IMR-90 (cell line): ENCODE results near the gene ARHGEF3. TPM values are rescaled to one million over a fixed set of nuclear protein-coding genes. Genes with fewer than 3 reads are reported as not detected.

Experiments used
- ATAC-seq: fragments of 200-7000 bp; cut with Tn5 transposase; 2 replicates; pipeline ENCODE4 v1.9.1; 2020; ENCODE audit warnings: low read depth, mild to moderate bottlenecking, moderate library complexity
- BruUV-seq: library from RNA; stranded (reverse); fragments of 400-500 nt; replicated peaks from 2 replicates; lab custom pipeline; 2021; lab: Mats Ljungman, UMichigan
- CTCF ChIA-PET: fragments of 300-600 bp; formaldehyde crosslinking; extraction: SDS; loops from one replicate; lab custom pipeline; 2021; ENCODE audit warnings: antibody characterized with exemption; lab: Yijun Ruan, JAX
- POLR2A ChIA-PET: fragments of 300-600 bp; sonication (Branson Sonifier 250); formaldehyde crosslinking; loops from one replicate; lab custom pipeline; 2022; ENCODE audit warnings: antibody characterized with exemption; ENCODE audit not compliant: unreplicated experiment; lab: Charles Lee
- DNase-seq: peaks from one replicate; pipeline ENCODE4 v3.0.0; 2013
- H2AFZ ChIP-seq: replicated peaks from 2 replicates; pipeline ENCODE3; 2013; ENCODE audit warnings: low read length, mild to moderate bottlenecking; ENCODE audit not compliant: poor library complexity
- H2AK5ac ChIP-seq: 2 replicates; pipeline ENCODE4 v1.6.1; 2013; ENCODE audit warnings: low read depth, low read length, inconsistent platforms
- H2AK9ac ChIP-seq: replicated peaks from 2 replicates; pipeline ENCODE3; 2013; ENCODE audit warnings: mild to moderate bottlenecking, low read depth, low read length, moderate library complexity; ENCODE audit not compliant: poor library complexity
- H2BK120ac ChIP-seq: 2 replicates; pipeline ENCODE4 v1.6.1; 2013; ENCODE audit warnings: low read depth, low read length, inconsistent platforms
- H2BK15ac ChIP-seq: 3 replicates; pipeline ENCODE4 v1.6.1; 2013; ENCODE audit warnings: low read depth, low read length, inconsistent platforms
- H2BK20ac ChIP-seq: 2 replicates; pipeline ENCODE4 v1.6.1; 2013; ENCODE audit warnings: low read depth, mild to moderate bottlenecking, inconsistent platforms, low read length, moderate library complexity
- H2BK5ac ChIP-seq: 2 replicates; pipeline ENCODE4 v1.6.1; 2013; ENCODE audit warnings: mild to moderate bottlenecking, low read depth, low read length, inconsistent platforms; ENCODE audit not compliant: poor library complexity, severe bottlenecking
- H3K14ac ChIP-seq: replicated peaks from 2 replicates; pipeline ENCODE4 v1.6.1; 2013; ENCODE audit warnings: low read depth, low read length, inconsistent platforms
- H3K18ac ChIP-seq: 2 replicates; pipeline ENCODE4 v1.6.1; 2013; ENCODE audit warnings: low read depth, low read length, control low read depth
- H3K23ac ChIP-seq: 2 replicates; pipeline ENCODE4 v1.6.1; 2013; ENCODE audit warnings: low read depth, low read length, inconsistent platforms
- H3K27ac ChIP-seq: 2 replicates; pipeline ENCODE4 v1.5.1; 2013; ENCODE audit warnings: mild to moderate bottlenecking, control low read depth, low read length; ENCODE audit not compliant: insufficient read depth
- H3K27me3 ChIP-seq: 2 replicates; pipeline ENCODE4 v1.6.1; 2013; ENCODE audit warnings: low read length; ENCODE audit not compliant: control insufficient read depth, insufficient read depth
- H3K36me3 ChIP-seq: 2 replicates; pipeline ENCODE4 v1.6.1; 2013; ENCODE audit warnings: low read length, mixed read lengths; ENCODE audit not compliant: control insufficient read depth, insufficient read depth
- H3K4ac ChIP-seq: 2 replicates; pipeline ENCODE4 v1.6.1; 2013; ENCODE audit warnings: low read depth, low read length, inconsistent platforms
- H3K4me1 ChIP-seq: 2 replicates; pipeline ENCODE4 v1.6.1; 2013; ENCODE audit warnings: low read length, mixed read lengths; ENCODE audit not compliant: control insufficient read depth, insufficient read depth
- H3K4me2 ChIP-seq: 2 replicates; pipeline ENCODE4 v1.6.1; 2013; ENCODE audit warnings: low read depth, mild to moderate bottlenecking, control low read depth, low read length, moderate library complexity
- H3K4me3 ChIP-seq: 2 replicates; pipeline ENCODE4 v1.5.1; 2013; ENCODE audit warnings: low read depth, mild to moderate bottlenecking, control low read depth, low read length, moderate library complexity; ENCODE audit not compliant: insufficient read depth
- H3K56ac ChIP-seq: 2 replicates; pipeline ENCODE4 v1.6.1; 2013; ENCODE audit warnings: low read length, inconsistent platforms; ENCODE audit not compliant: insufficient read depth; ENCODE audit errors: extremely low read depth
- H3K79me1 ChIP-seq, 2 experiments: 2 replicates each; pipeline ENCODE4 v1.6.1; 2013; ENCODE audit warnings: low read length in 2 of 2, inconsistent platforms in 1 of 2, low read depth in 1 of 2
- H3K9ac ChIP-seq: 2 replicates; pipeline ENCODE4 v1.6.1; 2013; ENCODE audit warnings: low read depth, low read length, control low read depth
- H3K9me1 ChIP-seq: 2 replicates; pipeline ENCODE4 v1.6.1; 2013; ENCODE audit warnings: low read length, inconsistent platforms; ENCODE audit not compliant: insufficient read depth
- H3K9me3 ChIP-seq: 2 replicates; pipeline ENCODE4 v1.6.1; 2013; ENCODE audit warnings: low read length; ENCODE audit not compliant: control insufficient read depth, insufficient read depth
- H4K20me1 ChIP-seq: 2 replicates; pipeline ENCODE4 v1.6.1; 2013; ENCODE audit warnings: low read length, inconsistent platforms; ENCODE audit not compliant: insufficient read depth
- H4K5ac ChIP-seq: 2 replicates; pipeline ENCODE4 v1.6.1; 2013; ENCODE audit warnings: mild to moderate bottlenecking, low read depth, low read length, control low read depth
- H4K8ac ChIP-seq, 2 experiments: 2 replicates each; pipeline ENCODE4 v1.6.1; 2013; ENCODE audit warnings: low read depth in 2 of 2, low read length in 2 of 2, control low read depth in 1 of 2, inconsistent platforms in 1 of 2
- H4K91ac ChIP-seq: 2 replicates; pipeline ENCODE4 v1.6.1; 2013; ENCODE audit warnings: low read depth, low read length, inconsistent platforms; ENCODE audit not compliant: insufficient read depth
- CTCF ChIP-seq: conservative IDR thresholded peaks from 2 replicates; pipeline ENCODE4 v1.5.1; 2012; ENCODE audit warnings: mild to moderate bottlenecking, low read depth, low read length, improper control_type of control experiment
- NFE2L2 ChIP-seq: fragments of 150-350 bp; IDR thresholded peaks from 2 replicates; pipeline ENCODE4 v1.6.1; 2016; ENCODE audit warnings: low read depth, mild to moderate bottlenecking, low read length
- POLR2A ChIP-seq: IDR thresholded peaks from 2 replicates; pipeline ENCODE4 v1.6.1; 2012; ENCODE audit warnings: mild to moderate bottlenecking, low read depth, low read length
- RAD21 ChIP-seq: IDR thresholded peaks from 2 replicates; pipeline ENCODE4 v1.6.1; 2012; ENCODE audit warnings: low read length, improper control_type of control experiment
- RCOR1 ChIP-seq: IDR thresholded peaks from 2 replicates; pipeline ENCODE4 v1.6.1; 2012; ENCODE audit warnings: mild to moderate bottlenecking, low read length, improper control_type of control experiment; ENCODE audit not compliant: insufficient replicate concordance
- SMC3 ChIP-seq: fragments of 150-350 bp; IDR thresholded peaks from 2 replicates; pipeline ENCODE4 v1.6.1; 2016; ENCODE audit warnings: low read depth, mild to moderate bottlenecking, antibody characterized with exemption, low read length, moderate library complexity
- WGBS, 2 experiments: methylation state at CpG; one replicate each; pipeline versions ENCODE4 v1.1.5 to v1.1.7; 2013; ENCODE audit warnings: missing lambda C conversion rate in 2 of 2; ENCODE audit not compliant: insufficient read length in 1 of 2; ENCODE audit errors: extremely low coverage in 2 of 2; 5-methylcytosine and 5-hydroxymethylcytosine counted together
- dilution Hi-C: fragments of 300-500 bp; cut with HindIII; formaldehyde crosslinking; loops from one replicate; pipeline ENCODE4 v1.14.3; 2018; ENCODE audit warnings: low sequenced_read_pairs; ENCODE audit not compliant: unreplicated experiment
- in situ Hi-C: fragments of 300-500 bp; cut with MboI; formaldehyde crosslinking; loops from 3 replicates; pipeline ENCODE4 v1.14.3; 2019; ENCODE audit warnings: low sequenced_read_pairs, inconsistent platforms, mixed read lengths
- intact Hi-C: fragments of 100-400 bp; cut with micrococcal nuclease; formaldehyde crosslinking; loops from 2 replicates; pipeline ENCODE4 v1.10.0; 2022
- polyA plus RNA-seq, 3 experiments: library from polyadenylated mRNA; depleted of rRNA; stranded (reverse); fragments of >200 nt; gene quantifications; 2 replicates each; pipeline ENCODE4 v1.2.3, GENCODE V29; 2012; ENCODE audit warnings: low replicate concordance in 1 of 3
- total RNA-seq: library from RNA; depleted of rRNA; stranded (reverse); fragments of >200 nt; gene quantifications from 2 replicates; pipeline ENCODE4 v1.2.3, GENCODE V29; 2012

The ARHGEF3 gene
- total and polyA plus RNA-seq, 2 of the 4 experiments (the other 2 are of a cell fraction): 2.1 to 2.3 TPM

GRCh38 chr3:56688191-56688590, 113.6 kb downstream of the ARHGEF3 start:
- CTCF ChIA-PET: interaction anchor here (0.7 kb wide), 1 partner anchor 157 kb away, joined by 4 read pairs; no protein-coding TSS in a partner anchor
- POLR2A ChIA-PET: no interaction called here
- intact Hi-C loops (no loop called here), in situ Hi-C loops (no loop called here), dilution Hi-C loops (no loop called here)
- Histone ChIP-seq H3K14ac (no peak overlapping the region), H3K4ac (no peak overlapping the region), H3K18ac (no peak overlapping the region), H2AK9ac (no peak overlapping the region), H4K20me1 (no peaks in the 10 kb centered on the region), H3K36me3 (no peaks in the 10 kb centered on the region), H3K56ac (no peak overlapping the region), H3K27me3 (no peaks in the 10 kb centered on the region), H2BK5ac (no peak overlapping the region), H3K9me1 (no peaks in the 10 kb centered on the region), H3K9ac (no peak overlapping the region), H3K4me1 (no peaks in the 10 kb centered on the region), H2BK120ac (no peak overlapping the region), H2BK20ac (no peak overlapping the region), H3K4me3 (no peak overlapping the region), H3K27ac (no peak overlapping the region), H2AFZ (no peak overlapping the region), H3K4me2 (no peak overlapping the region), H4K91ac (no peak overlapping the region), H4K8ac (no peak overlapping the region), H3K79me1 (peaks cover 6 to 9% of the 10 kb centered on the region in 2 experiments; a peak in 3 of 4 replicates), H2AK5ac (no peak overlapping the region), H4K5ac (no peak overlapping the region), H3K9me3 (peaks cover 6% of the 10 kb centered on the region), H2BK15ac (no peak overlapping the region), H3K23ac (no peak overlapping the region)
- TF ChIP-seq NFE2L2 (no peak), POLR2A (no peak), RAD21 (no peak), CTCF (no peak), SMC3 (no peak), RCOR1 (no peak)
- WGBS, 2 experiments: 83% methylated on average over 1 of the region's 1 CpG; no CpG with 5 or more reads in 1 of the 2 experiments
- no peak for ATAC-seq
- no TSS peak for BruUV-seq
- no peak for DNase-seq
